ENCODE measurements around the gene TRAIP.

GRCh38 chr3:49898991-49899390 is 42.6 kb upstream of the TRAIP start:
- TF ChIP-seq CTCF (IDR thresholded peaks at IDR 0.05; ENCODE audit: poor library complexity) (no peak), EZH2 (IDR thresholded peaks at IDR 0.05; ENCODE audit: borderline replicate concordance) (no peak)
